Progenitor cell of endocrine pancreas (in vitro differentiated cells): ENCODE data around the gene CDH24. TPM values are rescaled to one million over a fixed set of nuclear protein-coding genes. Genes with fewer than 3 reads are reported as not detected.

Source experiments
- DNase-seq: peaks from one replicate; pipeline ENCODE4 v3.0.0; 2021; ENCODE audit warnings: low spot score; ENCODE audit not compliant: unreplicated experiment
- H3K27ac Mint-ChIP-seq: 2 replicates; pipeline ENCODE4 v1.8.0; 2021; ENCODE audit warnings: mild to moderate bottlenecking, moderate library complexity, mixed read lengths
- H3K27me3 Mint-ChIP-seq: 2 replicates; pipeline ENCODE4 v1.8.0; 2021; ENCODE audit warnings: mixed read lengths
- H3K36me3 Mint-ChIP-seq: 2 replicates; pipeline ENCODE4 v1.8.0; 2022; ENCODE audit warnings: mixed read lengths; ENCODE audit not compliant: insufficient read depth
- H3K4me1 Mint-ChIP-seq: 2 replicates; pipeline ENCODE4 v1.8.0; 2021; ENCODE audit warnings: low read depth, mixed read lengths
- H3K4me3 Mint-ChIP-seq: 2 replicates; pipeline ENCODE4 v1.8.0; 2021; ENCODE audit warnings: low read depth, mild to moderate bottlenecking, moderate library complexity, mixed read lengths
- H3K9me3 Mint-ChIP-seq: 2 replicates; pipeline ENCODE4 v1.8.0; 2021; ENCODE audit warnings: low read depth, mixed read lengths
- total RNA-seq: library from RNA; stranded (reverse); gene quantifications from 2 replicates; pipeline ENCODE4 v1.2.1, GENCODE V29; 2021
- TF ChIP-seq, protein P1 (sequence below): fragments of 200-600 bp; sonication (generic); IDR thresholded peaks from one replicate; pipeline ENCODE4 v1.5.0; 2021; ENCODE audit warnings: antibody characterized with exemption, mild to moderate bottlenecking; ENCODE audit not compliant: unreplicated experiment

Gene CDH24
- total RNA-seq, 1 donor from 2014 or later, result 25.1 TPM

DNA sequence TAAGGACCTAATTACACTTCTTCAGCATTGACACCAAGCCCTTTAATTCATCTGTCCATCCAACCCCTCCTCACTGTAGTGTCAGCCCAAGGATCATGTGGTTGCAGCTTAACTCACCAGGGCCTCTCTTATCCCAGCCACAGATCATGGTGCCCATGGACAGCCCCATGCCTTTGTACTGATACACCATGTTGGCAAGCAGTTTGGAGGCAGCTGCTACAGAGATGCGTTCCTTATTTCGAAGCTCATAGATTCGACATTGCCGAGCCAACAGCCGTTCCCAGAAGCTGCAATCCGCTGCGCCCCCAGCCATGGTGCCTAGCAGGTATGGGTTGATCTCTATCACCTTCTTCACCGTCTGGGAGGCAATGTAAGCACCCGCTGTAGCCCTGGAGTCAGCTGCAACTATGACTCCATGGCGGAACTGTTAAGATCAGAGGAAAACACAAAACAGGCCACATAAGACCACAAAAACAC is 24.0 kb downstream of the CDH24 start:
- Mint-ChIP-seq H3K36me3 (peaks cover 19% of the 10 kb centered on the region), H3K27ac (peak overlapping the region; percentile 29), H3K4me1 (peaks cover 11% of the 10 kb centered on the region)

DNA sequence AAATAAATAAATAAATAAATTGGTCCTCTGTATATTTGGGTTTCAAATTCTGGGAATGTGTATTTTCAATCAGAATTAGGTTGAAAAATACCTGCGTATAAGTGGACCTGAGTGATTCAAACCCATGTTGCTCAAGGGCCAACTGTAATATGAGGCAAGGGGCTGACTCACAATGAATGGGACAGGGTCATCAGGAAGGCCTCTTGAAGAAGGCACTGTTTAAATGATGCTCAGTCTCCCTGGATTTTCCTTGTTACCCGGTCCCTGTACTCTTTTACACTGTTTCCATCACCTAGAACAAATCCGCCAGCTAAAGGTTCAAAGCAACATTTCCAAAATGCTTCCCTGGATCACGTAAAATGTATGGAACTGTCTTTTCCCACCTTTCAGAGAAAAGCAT is 26.4 kb downstream of the CDH24 start:
- Mint-ChIP-seq H3K27me3 (no peaks in the 10 kb centered on the region), H3K4me3 (no peak overlapping the region), H3K27ac (no peak overlapping the region), H3K4me1 (peaks cover 11% of the 10 kb centered on the region), H3K9me3 (no peaks in the 10 kb centered on the region), H3K36me3 (peaks cover 26% of the 10 kb centered on the region)
- TF ChIP-seq, protein P1, sequence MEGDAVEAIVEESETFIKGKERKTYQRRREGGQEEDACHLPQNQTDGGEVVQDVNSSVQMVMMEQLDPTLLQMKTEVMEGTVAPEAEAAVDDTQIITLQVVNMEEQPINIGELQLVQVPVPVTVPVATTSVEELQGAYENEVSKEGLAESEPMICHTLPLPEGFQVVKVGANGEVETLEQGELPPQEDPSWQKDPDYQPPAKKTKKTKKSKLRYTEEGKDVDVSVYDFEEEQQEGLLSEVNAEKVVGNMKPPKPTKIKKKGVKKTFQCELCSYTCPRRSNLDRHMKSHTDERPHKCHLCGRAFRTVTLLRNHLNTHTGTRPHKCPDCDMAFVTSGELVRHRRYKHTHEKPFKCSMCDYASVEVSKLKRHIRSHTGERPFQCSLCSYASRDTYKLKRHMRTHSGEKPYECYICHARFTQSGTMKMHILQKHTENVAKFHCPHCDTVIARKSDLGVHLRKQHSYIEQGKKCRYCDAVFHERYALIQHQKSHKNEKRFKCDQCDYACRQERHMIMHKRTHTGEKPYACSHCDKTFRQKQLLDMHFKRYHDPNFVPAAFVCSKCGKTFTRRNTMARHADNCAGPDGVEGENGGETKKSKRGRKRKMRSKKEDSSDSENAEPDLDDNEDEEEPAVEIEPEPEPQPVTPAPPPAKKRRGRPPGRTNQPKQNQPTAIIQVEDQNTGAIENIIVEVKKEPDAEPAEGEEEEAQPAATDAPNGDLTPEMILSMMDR, result no peak
- no peak for DNase-seq

More for the DNA sequence above, 24.0 kb downstream of the CDH24 start:
- no peak for DNase-seq
- H3K4me3 Mint-ChIP-seq, result peak overlapping the region; percentile 80
- H3K9me3 Mint-ChIP-seq, result no peaks in the 10 kb centered on the region
- no peaks in the 10 kb centered on the region for H3K27me3 Mint-ChIP-seq
- TF ChIP-seq, protein P1, result no peak

DNA sequence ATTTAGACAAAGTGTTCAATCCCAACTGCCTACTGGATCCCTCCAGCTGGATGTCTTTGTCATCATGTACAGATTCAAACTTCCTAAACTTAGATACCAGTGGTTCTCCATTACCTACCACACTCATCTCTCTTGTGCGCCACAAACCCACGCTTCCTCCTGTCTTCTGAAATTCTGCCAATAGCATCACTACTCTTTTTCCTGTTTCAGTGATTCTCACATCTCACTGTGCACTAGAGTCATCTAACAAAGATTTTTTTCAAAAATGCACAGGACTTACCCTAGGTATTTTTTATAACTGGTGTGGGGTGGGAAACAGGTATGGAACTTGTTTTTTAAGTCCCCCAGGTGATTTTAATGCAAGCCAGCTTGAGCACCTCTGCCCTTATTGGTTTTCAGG is 28.5 kb downstream of the CDH24 start:
- TF ChIP-seq, protein P1, result no peak
- no peaks in the 10 kb centered on the region for H3K9me3 Mint-ChIP-seq
- no peaks in the 10 kb centered on the region for H3K27me3 Mint-ChIP-seq
- DNase-seq, result no peak
- peak overlapping the region; percentile 6 for H3K27ac Mint-ChIP-seq
- peaks cover 35% of the 10 kb centered on the region for H3K36me3 Mint-ChIP-seq
- peaks cover 26% of the 10 kb centered on the region for H3K4me1 Mint-ChIP-seq
- H3K4me3 Mint-ChIP-seq, result no peak overlapping the region

DNA sequence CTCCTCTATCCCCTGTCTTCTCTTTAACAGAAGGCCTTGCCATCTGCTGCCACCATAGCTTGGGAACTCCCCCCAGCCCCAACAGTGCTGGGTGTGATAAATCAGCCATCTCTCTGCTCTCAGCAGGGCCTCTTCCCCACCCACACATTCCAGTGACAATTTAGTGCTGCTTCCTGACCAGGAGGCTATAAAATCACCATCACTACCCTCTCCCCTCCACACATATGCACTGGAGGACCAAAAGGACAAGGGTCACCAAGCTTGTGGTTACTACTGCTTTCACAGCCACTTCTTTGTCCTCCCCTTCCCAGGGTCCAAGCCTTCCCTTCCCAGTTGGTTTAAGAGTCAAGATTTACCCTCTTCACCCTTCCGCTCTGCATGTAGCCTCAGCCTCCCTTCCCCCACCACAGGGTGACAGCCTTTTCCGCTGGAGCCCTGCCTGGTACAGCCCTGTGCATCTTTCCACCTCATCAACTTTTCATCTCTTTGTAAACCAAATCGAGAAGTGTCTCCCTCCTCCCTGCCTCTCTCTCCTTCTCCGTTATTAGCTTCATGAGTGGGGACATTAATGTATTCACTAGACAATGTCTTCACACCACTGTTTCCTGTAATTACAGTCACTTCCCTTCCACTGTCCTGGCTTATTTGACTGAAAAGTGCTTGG is 32.0 kb downstream of the CDH24 start:
- Mint-ChIP-seq H3K4me3 (peak overlapping the region; percentile 55), H3K9me3 (no peaks in the 10 kb centered on the region), H3K36me3 (peaks cover 23% of the 10 kb centered on the region), H3K27me3 (no peaks in the 10 kb centered on the region), H3K4me1 (peaks cover 25% of the 10 kb centered on the region), H3K27ac (peak overlapping the region; percentile 72)
- TF ChIP-seq, protein P1, result no peak
- DNase-seq, result no peak

DNA sequence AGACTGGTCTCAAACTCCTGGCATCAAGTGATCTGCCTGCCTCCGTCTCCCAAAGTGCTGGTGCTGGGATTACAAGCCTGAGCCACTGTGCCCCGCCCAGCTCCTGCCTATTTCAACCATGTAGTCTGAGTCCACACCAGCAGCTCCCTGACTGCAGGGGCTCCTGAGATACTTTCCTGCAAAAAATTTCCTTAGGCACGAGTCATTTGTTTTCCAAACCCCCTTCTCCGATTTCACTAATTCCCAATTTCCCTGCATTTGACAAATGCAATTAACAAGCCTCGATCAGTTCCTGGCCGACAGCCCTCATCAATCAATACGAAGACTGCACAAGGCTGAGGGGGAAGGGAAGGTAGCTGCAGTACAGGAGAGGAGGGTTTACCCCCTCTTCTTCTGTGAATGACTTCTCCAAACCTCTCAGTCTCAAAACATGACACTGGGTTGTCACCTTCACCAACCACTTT is 32.7 kb downstream of the CDH24 start:
- H3K27ac Mint-ChIP-seq, result peak overlapping the region; percentile 72
- peaks cover 25% of the 10 kb centered on the region for H3K4me1 Mint-ChIP-seq
- H3K27me3 Mint-ChIP-seq, result no peaks in the 10 kb centered on the region
- TF ChIP-seq, protein P1, result no peak
- DNase-seq, result no peak
- peaks cover 23% of the 10 kb centered on the region for H3K36me3 Mint-ChIP-seq
- peak overlapping the region; percentile 55 for H3K4me3 Mint-ChIP-seq
- H3K9me3 Mint-ChIP-seq, result no peaks in the 10 kb centered on the region
